Body of pancreas (tissue), 4 donors: ENCODE measurements around the gene SPINK14.

Experiments used
- POLR2A ChIP-seq, 3 donors: fragments of 450-650 bp; IDR thresholded peaks; one replicate each; pipeline ENCODE4 v1.6.1; 2016; ENCODE audit warnings: antibody characterized with exemption in 3 of 3, mild to moderate bottlenecking in 2 of 3
- TF ChIP-seq, protein P1 (sequence below), 7 experiments: fragments of 450-650 bp in 4 of 7; fragments of 200-600 bp in 3 of 7; sonication (generic) in 3 of 7; IDR thresholded peaks; one replicate each; pipeline ENCODE4 v1.5.1; 2016 to 2019; ENCODE audit warnings: antibody characterized with exemption in 7 of 7

DNA sequence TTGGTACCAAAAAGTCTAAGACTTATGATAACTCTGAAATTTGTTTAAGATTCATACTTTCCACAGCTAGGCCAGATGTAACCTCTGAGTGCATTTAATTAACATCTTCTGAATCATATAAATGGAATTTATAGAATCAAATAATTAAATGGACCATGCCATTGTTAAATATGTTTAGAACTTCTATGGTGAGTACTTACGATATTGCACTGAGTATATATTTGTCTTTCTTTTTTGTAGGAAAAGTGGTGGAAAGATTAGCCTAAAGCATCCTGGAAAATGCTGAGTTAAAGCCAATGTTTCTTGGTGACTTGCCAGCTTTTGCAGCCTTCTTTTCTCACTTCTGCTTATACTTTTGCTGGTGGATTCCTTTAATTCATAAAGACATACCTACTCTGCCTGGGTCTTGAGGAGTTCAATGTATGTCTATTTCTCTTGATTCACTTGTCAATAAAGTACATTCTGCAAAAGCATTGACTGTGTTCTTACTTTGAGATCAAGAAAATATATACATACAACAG, 46.4 kb downstream of the SPINK14 start:
- TF ChIP-seq, protein P1, sequence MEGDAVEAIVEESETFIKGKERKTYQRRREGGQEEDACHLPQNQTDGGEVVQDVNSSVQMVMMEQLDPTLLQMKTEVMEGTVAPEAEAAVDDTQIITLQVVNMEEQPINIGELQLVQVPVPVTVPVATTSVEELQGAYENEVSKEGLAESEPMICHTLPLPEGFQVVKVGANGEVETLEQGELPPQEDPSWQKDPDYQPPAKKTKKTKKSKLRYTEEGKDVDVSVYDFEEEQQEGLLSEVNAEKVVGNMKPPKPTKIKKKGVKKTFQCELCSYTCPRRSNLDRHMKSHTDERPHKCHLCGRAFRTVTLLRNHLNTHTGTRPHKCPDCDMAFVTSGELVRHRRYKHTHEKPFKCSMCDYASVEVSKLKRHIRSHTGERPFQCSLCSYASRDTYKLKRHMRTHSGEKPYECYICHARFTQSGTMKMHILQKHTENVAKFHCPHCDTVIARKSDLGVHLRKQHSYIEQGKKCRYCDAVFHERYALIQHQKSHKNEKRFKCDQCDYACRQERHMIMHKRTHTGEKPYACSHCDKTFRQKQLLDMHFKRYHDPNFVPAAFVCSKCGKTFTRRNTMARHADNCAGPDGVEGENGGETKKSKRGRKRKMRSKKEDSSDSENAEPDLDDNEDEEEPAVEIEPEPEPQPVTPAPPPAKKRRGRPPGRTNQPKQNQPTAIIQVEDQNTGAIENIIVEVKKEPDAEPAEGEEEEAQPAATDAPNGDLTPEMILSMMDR (IDR thresholded peaks at IDR 0.05): no peak
- no peak for TF ChIP-seq POLR2A (IDR thresholded peaks at IDR 0.05)
